GM19324 (cell line): Measurements from ENCODE around the gene EXOC6.
"Not testable (repeated sequence)": the region's sequence is repeated elsewhere in the genome, so short reads cannot be mapped to it uniquely, and the experiment has no call there.

Experiments used
- ATAC-seq: cut with Tn5 transposase; IDR thresholded peaks from one replicate; pipeline ENCODE4 v1.9.1; 2021; ENCODE audit warnings: mild to moderate bottlenecking, moderate library complexity; ENCODE audit not compliant: unreplicated experiment, low FRiP score

EXOC6 gene

DNA sequence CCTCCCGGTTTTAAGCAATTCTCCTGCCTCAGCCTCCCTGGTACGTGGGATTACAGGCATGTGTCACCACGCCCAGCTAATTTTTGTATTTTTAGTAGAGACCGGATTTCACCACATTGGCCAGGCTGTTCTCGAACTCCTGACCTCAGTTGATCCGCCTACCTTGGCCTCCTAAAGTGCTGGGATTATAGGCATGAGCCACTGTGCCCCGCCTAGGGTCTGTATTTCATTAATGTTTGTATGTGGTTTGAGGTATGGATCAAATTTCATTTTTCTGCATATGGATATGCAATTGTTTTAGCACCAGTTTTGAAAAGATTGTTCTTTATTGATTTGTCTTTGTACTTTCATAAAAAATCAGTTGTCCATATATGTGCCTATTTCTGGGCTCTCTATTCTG, 251.3 kb downstream of the EXOC6 start:
- no peak for ATAC-seq

DNA sequence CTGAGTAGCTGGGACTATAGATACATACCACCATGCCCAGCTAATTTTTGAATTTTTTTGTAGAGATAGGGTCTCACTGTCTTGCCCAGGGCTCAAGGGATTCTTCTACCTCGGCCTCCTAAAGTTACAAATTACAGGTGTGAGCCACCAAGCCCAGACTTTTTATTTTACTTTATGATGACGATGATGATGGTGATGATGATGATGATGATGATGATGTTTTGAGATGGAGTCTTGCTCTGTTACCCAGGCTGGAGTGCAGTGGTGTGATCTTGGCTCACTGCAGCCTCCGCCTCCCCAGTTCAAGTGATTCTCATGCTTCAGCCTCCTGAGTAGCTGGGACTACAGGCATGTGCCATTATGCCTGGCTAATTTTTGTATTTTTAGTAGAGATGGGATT, 252.8 kb downstream of the EXOC6 start:
- ATAC-seq, result not testable (repeated sequence)

DNA sequence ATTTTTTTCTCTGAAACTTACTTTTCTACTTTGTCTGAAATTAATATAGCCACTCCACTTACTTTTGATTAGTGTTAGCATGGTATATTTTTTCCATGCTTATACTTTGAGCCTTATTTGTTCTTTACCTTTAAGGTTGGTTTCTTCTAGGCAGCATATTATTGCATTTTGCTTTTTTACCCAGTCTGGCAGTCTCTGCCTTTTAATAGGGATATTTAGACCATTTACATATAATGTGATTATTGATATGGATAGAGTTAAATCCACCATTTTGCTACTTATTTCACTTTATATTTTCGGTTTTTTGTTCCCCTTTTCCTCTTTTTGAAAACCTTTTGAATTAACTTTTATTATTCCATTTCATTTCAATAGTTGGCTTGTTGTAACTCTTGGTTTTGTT, 255.6 kb downstream of the EXOC6 start:
- no peak for ATAC-seq

DNA sequence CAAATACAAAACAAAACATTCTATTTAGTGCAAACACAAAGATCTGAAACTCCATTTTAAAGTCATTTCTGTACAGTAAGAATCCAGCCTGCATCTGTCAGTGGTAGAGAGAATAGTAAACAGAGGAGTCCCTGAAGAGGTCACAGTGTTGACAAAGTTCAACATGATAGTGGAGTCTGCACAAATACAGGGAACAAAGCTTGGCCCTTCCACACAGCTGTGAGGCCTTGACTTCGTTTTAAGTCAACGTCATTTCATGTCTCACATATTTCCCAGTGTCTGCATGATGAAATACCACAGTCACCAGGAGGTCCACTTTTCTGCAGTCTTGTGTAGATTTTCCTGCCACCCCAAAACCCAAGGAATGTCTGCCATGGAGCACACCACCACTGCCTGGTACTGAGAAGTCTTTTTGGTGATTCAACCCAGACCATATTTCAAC, 258.3 kb downstream of the EXOC6 start:
- no peak for ATAC-seq
